Upper lobe of right lung (tissue), 1 donor: ENCODE measurements around the gene CMC4. TPM values are rescaled to one million over a fixed set of nuclear protein-coding genes. Genes with fewer than 3 reads are reported as not detected.

ENCODE experiments used
- ATAC-seq: fragments of 200-7000 bp; cut with Tn5 transposase; one replicate; pipeline ENCODE4 v1.9.1; 2020; ENCODE audit warnings: mild to moderate bottlenecking, moderate library complexity
- DNase-seq: peaks from one replicate; pipeline ENCODE4 v3.0.0-alpha.2; 2020
- H3K27ac ChIP-seq: fragments of 200-600 bp; one replicate; pipeline ENCODE4 v1.8.0; 2022
- H3K27me3 ChIP-seq: fragments of 200-600 bp; one replicate; pipeline ENCODE4 v1.8.0; 2022; ENCODE audit warnings: mild to moderate bottlenecking
- H3K36me3 ChIP-seq: fragments of 200-600 bp; one replicate; pipeline ENCODE4 v1.8.0; 2022
- H3K4me1 ChIP-seq: fragments of 200-600 bp; one replicate; pipeline ENCODE4 v1.8.0; 2022
- H3K4me3 ChIP-seq: fragments of 200-600 bp; one replicate; pipeline ENCODE4 v1.8.0; 2022; ENCODE audit warnings: mild to moderate bottlenecking
- H3K9me3 ChIP-seq: fragments of 200-600 bp; one replicate; pipeline ENCODE4 v1.8.0; 2022
- intact Hi-C: fragments of 100-400 bp; cut with DNase I; formaldehyde crosslinking; loops from one replicate; pipeline ENCODE4 v1.11.0; 2022
- total RNA-seq: library from RNA; stranded (reverse); fragmentation: NEBNext Ultra II Directional; extraction: Animal tissue kit (Norgen Biotek cat#: 25700); gene quantifications from one replicate; pipeline ENCODE4 v1.2.1, GENCODE V29; 2021
- TF ChIP-seq, protein P1 (sequence below): fragments of 200-600 bp; IDR thresholded peaks from one replicate; pipeline ENCODE4 v1.8.0; 2022; ENCODE audit warnings: antibody characterized with exemption
- donor health status: DM: no; HTN: yes; CAD: no; lungs with severe emphysema.

The CMC4 gene
- total RNA-seq, 1 donor from 2014 or later, result 6.6 TPM

DNA sequence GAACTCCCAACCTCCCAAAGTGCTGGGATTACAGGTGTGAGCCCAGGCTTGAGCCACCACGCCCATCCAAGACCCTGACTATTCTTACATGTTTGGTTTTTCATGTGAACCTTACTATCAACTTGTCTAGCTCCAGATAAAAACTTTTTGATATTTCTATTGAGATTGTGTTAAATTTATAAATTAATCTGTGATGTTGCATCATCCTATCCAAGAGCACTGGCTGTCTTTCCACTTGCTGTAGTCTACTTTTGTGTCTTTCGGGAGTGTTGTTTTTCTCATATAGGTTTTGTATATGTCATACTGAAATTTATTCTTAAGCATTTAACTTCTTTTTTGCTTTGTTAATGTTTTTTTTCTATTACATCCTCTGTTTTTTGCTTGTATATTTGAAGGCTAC is 35.0 kb upstream of the CMC4 start:
- Histone ChIP-seq H3K4me1 (no peaks in the 10 kb centered on the region), H3K36me3 (no peaks in the 10 kb centered on the region), H3K27me3 (no peaks in the 10 kb centered on the region), H3K27ac (no peak overlapping the region), H3K4me3 (no peak overlapping the region), H3K9me3 (no peaks in the 10 kb centered on the region)
- DNase-seq (no peak), ATAC-seq (no peak)
- TF ChIP-seq, protein P1, sequence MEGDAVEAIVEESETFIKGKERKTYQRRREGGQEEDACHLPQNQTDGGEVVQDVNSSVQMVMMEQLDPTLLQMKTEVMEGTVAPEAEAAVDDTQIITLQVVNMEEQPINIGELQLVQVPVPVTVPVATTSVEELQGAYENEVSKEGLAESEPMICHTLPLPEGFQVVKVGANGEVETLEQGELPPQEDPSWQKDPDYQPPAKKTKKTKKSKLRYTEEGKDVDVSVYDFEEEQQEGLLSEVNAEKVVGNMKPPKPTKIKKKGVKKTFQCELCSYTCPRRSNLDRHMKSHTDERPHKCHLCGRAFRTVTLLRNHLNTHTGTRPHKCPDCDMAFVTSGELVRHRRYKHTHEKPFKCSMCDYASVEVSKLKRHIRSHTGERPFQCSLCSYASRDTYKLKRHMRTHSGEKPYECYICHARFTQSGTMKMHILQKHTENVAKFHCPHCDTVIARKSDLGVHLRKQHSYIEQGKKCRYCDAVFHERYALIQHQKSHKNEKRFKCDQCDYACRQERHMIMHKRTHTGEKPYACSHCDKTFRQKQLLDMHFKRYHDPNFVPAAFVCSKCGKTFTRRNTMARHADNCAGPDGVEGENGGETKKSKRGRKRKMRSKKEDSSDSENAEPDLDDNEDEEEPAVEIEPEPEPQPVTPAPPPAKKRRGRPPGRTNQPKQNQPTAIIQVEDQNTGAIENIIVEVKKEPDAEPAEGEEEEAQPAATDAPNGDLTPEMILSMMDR, result no peak
- intact Hi-C loops, result no loop called here

DNA sequence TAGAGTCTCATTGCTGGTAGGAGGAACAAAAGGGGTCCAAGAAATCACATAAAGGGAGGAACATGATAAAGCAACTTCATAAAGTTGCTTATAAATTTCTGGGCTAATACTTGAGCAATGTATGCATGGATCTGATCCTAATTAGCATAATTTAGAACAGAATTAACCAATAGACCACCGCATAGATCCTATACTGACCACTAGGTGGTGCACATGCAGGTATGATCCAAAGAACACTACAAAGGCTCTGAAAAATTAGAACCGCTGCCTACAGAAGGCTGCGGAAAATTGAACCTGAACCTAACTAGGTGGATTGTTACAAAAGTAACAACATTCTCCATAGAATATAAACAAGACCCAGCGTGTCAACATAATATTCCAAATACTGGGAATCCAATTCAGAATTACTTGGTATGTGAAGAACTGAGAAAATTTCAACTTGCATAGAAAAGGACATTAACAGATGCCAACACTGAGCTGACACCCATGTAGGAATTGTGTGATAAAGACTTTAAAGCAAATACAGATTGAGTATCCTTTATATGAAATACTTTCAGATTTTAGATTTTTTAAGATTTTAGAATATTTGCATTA is 23.6 kb upstream of the CMC4 start:
- DNase-seq, result no peak
- intact Hi-C loops, result no loop called here

DNA sequence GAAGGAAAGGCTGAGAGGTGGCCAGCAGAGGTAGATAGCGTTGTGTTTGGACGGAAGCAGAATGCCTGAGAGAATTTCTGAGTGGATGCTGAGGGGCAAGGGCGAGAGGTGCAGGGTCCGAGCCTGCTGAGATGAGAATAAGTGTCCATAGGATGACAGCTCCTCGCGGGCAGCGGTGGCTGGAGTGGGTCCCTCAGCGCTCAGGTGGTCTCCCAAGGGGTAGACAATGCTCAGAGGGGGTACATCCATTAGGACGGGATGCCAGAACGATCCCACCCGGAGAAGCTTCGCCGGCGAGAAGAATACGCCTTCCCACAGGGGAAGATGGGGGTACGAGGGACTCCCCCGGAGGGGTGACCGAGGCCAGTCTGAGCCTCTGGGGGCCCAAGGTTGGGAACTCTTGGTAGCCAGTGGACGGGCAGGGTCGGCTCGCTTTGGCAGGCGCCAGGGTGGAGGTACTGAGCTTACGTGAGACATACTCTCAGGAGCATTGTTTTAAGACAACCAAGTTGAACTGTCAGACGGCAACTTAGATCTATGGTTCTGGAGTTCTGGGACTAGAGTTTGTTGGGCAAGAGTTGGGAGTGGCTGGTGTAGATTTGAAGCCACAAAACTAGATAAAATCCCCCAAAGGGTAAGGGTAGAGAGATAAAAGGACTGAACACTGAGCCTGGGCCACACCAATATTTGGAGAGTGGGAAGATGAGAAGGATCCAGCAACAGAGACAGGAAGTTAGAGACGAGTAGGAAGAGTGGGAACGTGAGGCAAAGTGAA is 16.2 kb upstream of the CMC4 start:
- no peak overlapping the region for H3K4me3 ChIP-seq
- H3K27me3 ChIP-seq, result no peaks in the 10 kb centered on the region
- no peaks in the 10 kb centered on the region for H3K9me3 ChIP-seq
- DNase-seq, result no peak
- H3K36me3 ChIP-seq, result peaks cover 21% of the 10 kb centered on the region
- H3K4me1 ChIP-seq, result no peaks in the 10 kb centered on the region
- TF ChIP-seq, protein P1, result no peak
- intact Hi-C loops, result no loop called here
- no peak for ATAC-seq
- no peak overlapping the region for H3K27ac ChIP-seq

More for the DNA sequence above, 23.6 kb upstream of the CMC4 start:
- TF ChIP-seq, protein P1, result peak; percentile 61
- Histone ChIP-seq H3K4me3 (no peak overlapping the region), H3K27ac (no peak overlapping the region), H3K27me3 (no peaks in the 10 kb centered on the region), H3K9me3 (no peaks in the 10 kb centered on the region), H3K36me3 (peaks cover 14% of the 10 kb centered on the region), H3K4me1 (no peaks in the 10 kb centered on the region)
- peak; percentile 66 for ATAC-seq

DNA sequence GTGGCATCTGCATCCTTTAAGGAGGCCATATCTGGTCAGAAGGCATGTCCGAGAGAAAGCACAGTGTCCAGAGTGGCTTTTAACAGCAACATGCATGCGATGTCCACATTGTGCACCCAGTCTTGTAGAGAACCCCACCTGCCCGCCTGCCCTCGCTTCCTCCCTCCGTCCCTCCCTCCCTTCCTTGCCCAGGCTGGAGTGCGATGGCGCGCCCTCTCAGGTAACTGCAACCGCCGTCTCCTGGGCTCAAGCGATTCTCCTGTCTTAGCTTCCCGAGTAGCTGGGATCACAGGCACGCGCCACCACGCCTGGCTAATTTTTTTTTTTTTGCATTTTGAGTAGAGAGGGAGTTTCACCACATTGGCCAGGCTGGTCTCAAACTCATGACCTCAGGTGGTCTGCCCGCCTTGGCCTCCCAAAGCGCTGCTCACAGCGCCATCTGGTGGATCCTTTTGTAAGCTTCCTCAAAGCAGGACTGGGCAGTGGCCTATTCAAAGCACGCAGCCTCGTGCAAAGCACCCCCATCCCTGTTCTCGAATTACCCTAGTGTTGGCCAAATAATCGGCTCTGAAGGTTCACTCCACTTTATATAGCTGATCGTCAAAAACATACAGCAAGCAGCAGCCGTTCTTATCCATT is 15.4 kb upstream of the CMC4 start:
- peaks cover 16% of the 10 kb centered on the region for H3K36me3 ChIP-seq
- peak; percentile 52 for ATAC-seq
- intact Hi-C loops, result no loop called here
- no peaks in the 10 kb centered on the region for H3K9me3 ChIP-seq
- TF ChIP-seq, protein P1, result peak; percentile 49
- H3K4me3 ChIP-seq, result no peak overlapping the region
- no peaks in the 10 kb centered on the region for H3K4me1 ChIP-seq
- no peak for DNase-seq
- H3K27me3 ChIP-seq, result no peaks in the 10 kb centered on the region
- no peak overlapping the region for H3K27ac ChIP-seq

DNA sequence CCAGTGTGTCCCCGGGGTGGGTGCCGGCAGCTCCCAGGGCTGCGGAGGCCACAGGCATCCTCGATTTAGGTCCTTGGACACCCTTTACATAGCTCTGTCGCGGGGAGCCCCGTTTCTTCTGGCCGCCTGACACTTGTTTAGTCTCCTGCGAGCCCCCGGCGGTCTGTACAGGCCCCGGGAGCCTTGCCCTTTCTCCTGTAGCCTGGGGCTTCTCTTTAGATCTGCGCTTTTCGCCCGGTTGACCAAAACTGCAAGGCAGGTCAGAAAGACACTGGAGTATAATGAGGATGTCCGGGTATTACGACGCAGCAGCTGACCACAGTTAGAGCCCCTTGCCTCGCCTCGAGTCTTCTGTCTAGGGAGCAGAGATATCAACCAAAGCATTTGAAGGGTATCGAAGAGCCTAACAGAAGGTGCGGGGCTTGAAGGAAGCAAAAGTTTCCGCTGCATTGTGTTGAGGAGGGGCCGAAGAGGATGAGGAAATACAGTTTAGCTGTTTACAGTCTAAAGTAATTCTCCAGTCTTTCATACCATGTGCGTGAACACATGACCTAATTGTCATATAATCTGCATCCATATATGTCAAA is 851 bp upstream of the CMC4 start:
- intact Hi-C loops, result no loop called here
- Histone ChIP-seq H3K9me3 (no peaks in the 10 kb centered on the region), H3K4me1 (peaks cover 6% of the 10 kb centered on the region), H3K27me3 (no peaks in the 10 kb centered on the region), H3K27ac (peak overlapping the region; percentile 83), H3K4me3 (peak overlapping the region; percentile 62), H3K36me3 (peaks cover under 1% of the 10 kb centered on the region)
- no peak for ATAC-seq
- TF ChIP-seq, protein P1, result no peak
- no peak for DNase-seq
